Panc1 (cell line): Measurements from ENCODE around the gene PLEKHG7. TPM values are rescaled to one million over a fixed set of nuclear protein-coding genes. Genes with fewer than 3 reads are reported as not detected.
A peak's percentile ranks its signal among the peaks of the same experiment; 100 is the strongest.
"Not testable (repeated sequence)": the region's sequence is repeated elsewhere in the genome, so short reads cannot be mapped to it uniquely, and the experiment has no call there.

Source experiments
- ATAC-seq: fragments of 200-7000 bp; cut with Tn5 transposase; 2 replicates; pipeline ENCODE4 v1.9.1; 2020; ENCODE audit warnings: mild to moderate bottlenecking, moderate library complexity
- Bru-seq: library from RNA; stranded (reverse); fragments of 400-500 nt; gene quantifications from one replicate; lab custom pipeline; 2021; lab: Mats Ljungman, UMichigan
- BruChase-seq, 2 experiments: library from RNA; stranded (reverse); fragments of 400-500 nt; gene quantifications; one replicate each; lab custom pipeline; 2021; lab: Mats Ljungman, UMichigan
- BruUV-seq: library from RNA; stranded (reverse); fragments of 400-500 nt; replicated peaks from 2 replicates; lab custom pipeline; 2021; lab: Mats Ljungman, UMichigan
- CTCF ChIA-PET: fragments of 300-600 bp; sonication (Branson Sonifier 250); formaldehyde crosslinking; loops from one replicate; lab custom pipeline; 2022; ENCODE audit warnings: antibody characterized with exemption; lab: Charles Lee
- POLR2A ChIA-PET: fragments of 300-600 bp; sonication (Branson Sonifier 250); formaldehyde crosslinking; loops from one replicate; lab custom pipeline; 2022; ENCODE audit warnings: antibody characterized with exemption; lab: Charles Lee
- DNase-seq: peaks from one replicate; pipeline ENCODE4 v3.0.0-alpha.2; 2010; ENCODE audit warnings: low read depth, low spot score
- H3K27ac ChIP-seq: 2 replicates; pipeline ENCODE4 v1.5.1; 2011; ENCODE audit warnings: mild to moderate bottlenecking, low read length, inconsistent platforms
- H3K27me3 ChIP-seq: fragments of 200-500 bp; sonication (Bioruptor generic); 2 replicates; pipeline ENCODE4 v1.6.0; 2014; ENCODE audit warnings: low read length, inconsistent platforms; ENCODE audit not compliant: control insufficient read depth, insufficient read depth
- H3K36me3 ChIP-seq: fragments of 200-500 bp; sonication (Bioruptor generic); 2 replicates; pipeline ENCODE4 v1.5.1; 2014; ENCODE audit warnings: inconsistent platforms, mild to moderate bottlenecking, low read length, moderate library complexity; ENCODE audit not compliant: control insufficient read depth, insufficient read depth
- H3K4me1 ChIP-seq: 2 replicates; pipeline ENCODE4 v1.5.1; 2011; ENCODE audit warnings: inconsistent platforms, mild to moderate bottlenecking, low read length, moderate library complexity; ENCODE audit not compliant: control insufficient read depth, insufficient read depth
- H3K4me3 ChIP-seq, 2 experiments: 2 replicates each; pipeline ENCODE4 v1.5.1; 2011 to 2012; ENCODE audit warnings: low read depth in 2 of 2, low read length in 2 of 2, mild to moderate bottlenecking in 2 of 2, inconsistent platforms in 1 of 2, moderate library complexity in 1 of 2
- H3K9me3 ChIP-seq: fragments of 200-500 bp; sonication (Bioruptor generic); 2 replicates; pipeline ENCODE4 v1.5.1; 2014; ENCODE audit warnings: low read depth, mild to moderate bottlenecking, inconsistent platforms, low read length, moderate library complexity; ENCODE audit not compliant: control insufficient read depth, insufficient read depth
- POLR2AphosphoS5 ChIP-seq: IDR thresholded peaks from 2 replicates; pipeline ENCODE4 v1.6.1; 2012; ENCODE audit warnings: mild to moderate bottlenecking, low read depth, low read length, moderate library complexity
- SIN3A ChIP-seq: IDR thresholded peaks from 2 replicates; pipeline ENCODE4 v1.6.1; 2012; ENCODE audit warnings: low read depth, mild to moderate bottlenecking, low read length, moderate library complexity, borderline replicate concordance; ENCODE audit not compliant: insufficient read depth
- TCF7L2 ChIP-seq: IDR thresholded peaks from 2 replicates; pipeline ENCODE4 v1.6.1; 2011; ENCODE audit warnings: mild to moderate bottlenecking, low read depth, low read length, inconsistent platforms
- in situ Hi-C: cut with HindIII; loops from 2 replicates; pipeline ENCODE4 v1.10.0; 2016; ENCODE audit warnings: low sequenced_read_pairs, low pct_unique_long_range_greater_than_20kb
- intact Hi-C: fragments of 100-400 bp; cut with micrococcal nuclease; formaldehyde crosslinking; loops from one replicate; pipeline ENCODE4 v1.10.0; 2022; ENCODE audit not compliant: unreplicated experiment
- long read RNA-seq: library from polyadenylated mRNA; unstranded; transcript quantifications from one replicate; pipeline ENCODE4 v2.0.0, GENCODE V29; 2021; ENCODE audit not compliant: unreplicated experiment
- polyA plus RNA-seq: library from polyadenylated mRNA; unstranded; fragments of >200 nt; gene quantifications from one replicate; pipeline ENCODE4 v1.2.1, GENCODE V29; 2012; ENCODE audit warnings: missing spikeins; ENCODE audit not compliant: insufficient read length
- total RNA-seq: library from RNA; stranded (reverse); gene quantifications from one replicate; pipeline ENCODE4 v1.2.1, GENCODE V29; 2021; ENCODE audit not compliant: unreplicated experiment
- TF ChIP-seq, protein P1 (sequence below), 2 experiments: IDR thresholded peaks; 2 replicates each; pipeline ENCODE4 v1.6.1; 2011 to 2012; ENCODE audit warnings: low read depth in 2 of 2, control low read depth in 1 of 2, low read length in 1 of 2, mild to moderate bottlenecking in 1 of 2, moderate library complexity in 1 of 2; ENCODE audit not compliant: insufficient read depth in 1 of 2
- TF ChIP-seq, protein P2 (sequence below): fragments of 450-650 bp; IDR thresholded peaks from 2 replicates; pipeline ENCODE4 v1.5.1; 2017; ENCODE audit warnings: mild to moderate bottlenecking

PLEKHG7 gene, protein sequence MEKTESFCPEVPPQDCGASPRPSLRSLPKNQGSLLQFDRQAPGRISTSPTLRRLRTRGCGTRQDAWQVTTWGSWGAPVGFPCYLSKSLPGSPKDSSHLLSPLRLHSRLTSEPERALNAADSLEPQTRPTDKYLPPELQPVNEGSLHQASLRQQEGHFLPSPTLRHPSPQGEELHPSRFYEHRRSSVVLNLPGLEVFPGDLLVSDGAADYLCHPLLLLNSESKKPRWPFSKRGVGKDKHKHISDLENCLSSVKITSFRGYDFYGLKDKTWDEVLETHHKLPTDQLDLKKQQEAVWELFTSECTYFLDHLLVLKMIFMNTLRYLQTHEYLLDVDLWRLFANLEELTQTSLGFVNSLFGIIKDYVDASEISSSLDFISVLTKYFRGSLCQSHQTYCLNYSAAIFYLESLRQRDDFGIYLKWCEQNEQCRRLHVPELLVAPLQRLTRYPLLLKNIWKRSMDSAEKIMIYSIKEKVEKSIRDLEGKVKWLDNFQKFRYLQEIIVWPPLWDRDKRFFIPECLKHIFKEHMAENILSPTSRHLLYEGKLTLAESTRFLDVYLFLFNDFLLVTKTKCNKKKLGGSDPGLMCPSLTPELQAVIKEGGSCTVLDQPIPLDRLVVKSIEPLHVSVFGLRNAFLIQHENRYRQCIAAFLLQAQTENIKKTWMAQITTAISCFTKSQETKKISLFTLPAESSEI
- total RNA-seq (not detected), Bru-seq, nascent RNA (percentile 1 among the genes with signal in this experiment), BruChase-seq, experiment 1, labeled RNA remaining after a 2-hour chase (not detected), BruChase-seq, experiment 2, labeled RNA remaining after a 6-hour chase (percentile 6 among the genes with signal in this experiment)
- polyA plus RNA-seq = not detected
- long read RNA-seq, partial matches to known transcripts = 0 of 12 reads
- long read RNA-seq, other reads (novel, unspliced or antisense) = 12 of 12 reads

DNA sequence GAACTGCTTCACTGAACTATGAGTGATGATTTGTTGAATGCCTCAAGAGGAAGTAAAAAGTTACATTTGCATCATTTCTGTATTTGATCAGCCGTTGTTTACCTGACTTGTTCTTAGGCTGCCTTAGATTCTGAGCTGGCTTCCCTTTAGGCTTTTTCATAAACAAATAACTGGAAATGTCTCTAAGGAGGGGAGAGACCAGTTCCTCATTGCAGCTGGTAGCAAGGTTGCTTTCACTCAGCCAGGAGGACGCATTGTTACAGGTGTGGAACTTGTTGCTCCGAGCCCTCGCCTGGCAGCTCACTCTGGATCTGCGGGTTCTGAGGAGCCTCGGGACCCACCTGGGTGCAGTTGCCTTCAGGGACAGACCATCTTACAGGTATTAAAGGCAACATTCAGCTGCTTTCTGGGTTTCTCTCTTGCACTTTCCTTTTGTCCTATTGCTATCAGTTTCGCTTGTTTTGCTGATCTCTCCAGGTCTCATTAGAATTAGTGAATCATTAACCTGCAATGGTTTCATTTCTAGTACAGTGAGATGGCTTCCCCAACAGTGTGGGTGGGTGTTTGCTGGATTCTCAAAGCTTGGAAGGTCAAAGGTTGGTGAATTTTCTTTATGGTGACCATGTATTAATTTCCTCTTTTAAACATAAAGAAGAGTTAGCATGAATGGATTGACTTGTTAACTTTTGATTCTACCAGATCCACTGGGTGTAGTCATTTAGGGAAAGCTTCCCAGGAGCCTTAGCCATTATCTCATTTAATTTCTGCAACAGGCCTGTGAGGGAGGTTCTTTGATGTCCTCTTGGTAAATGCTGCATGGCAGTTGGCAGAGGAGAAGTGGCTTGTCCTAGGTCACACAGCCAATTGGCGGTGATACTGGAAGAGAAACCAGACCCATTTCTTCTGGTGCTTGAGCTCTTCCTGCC lies at the start of gene PLEKHG7:
Gene PLEKHG7 (plus strand): TSS at position 236 of the 926 bp plus-strand sequence. CDS start 3,643 bp downstream, outside the sequence.
- Histone ChIP-seq H3K27me3 (no peaks in the 10 kb centered on the region), H3K4me1 (no peaks in the 10 kb centered on the region), H3K9me3 (no peaks in the 10 kb centered on the region), H3K36me3 (no peaks in the 10 kb centered on the region), H3K27ac (no peak within 1 kb of the TSS), H3K4me3 (no peak within 1 kb of the TSS)
- POLR2A ChIA-PET = no interaction called here
- no TSS peak for BruUV-seq
- intact Hi-C loops (no loop called here), in situ Hi-C loops (no loop called here)
- CTCF ChIA-PET = interaction anchor here (0.7 kb wide), 1 partner anchor 1305 kb away, joined by 3 read pairs; no protein-coding TSS in a partner anchor
- ATAC-seq (no peak), DNase-seq (no peak)
- TF ChIP-seq, protein P1, sequence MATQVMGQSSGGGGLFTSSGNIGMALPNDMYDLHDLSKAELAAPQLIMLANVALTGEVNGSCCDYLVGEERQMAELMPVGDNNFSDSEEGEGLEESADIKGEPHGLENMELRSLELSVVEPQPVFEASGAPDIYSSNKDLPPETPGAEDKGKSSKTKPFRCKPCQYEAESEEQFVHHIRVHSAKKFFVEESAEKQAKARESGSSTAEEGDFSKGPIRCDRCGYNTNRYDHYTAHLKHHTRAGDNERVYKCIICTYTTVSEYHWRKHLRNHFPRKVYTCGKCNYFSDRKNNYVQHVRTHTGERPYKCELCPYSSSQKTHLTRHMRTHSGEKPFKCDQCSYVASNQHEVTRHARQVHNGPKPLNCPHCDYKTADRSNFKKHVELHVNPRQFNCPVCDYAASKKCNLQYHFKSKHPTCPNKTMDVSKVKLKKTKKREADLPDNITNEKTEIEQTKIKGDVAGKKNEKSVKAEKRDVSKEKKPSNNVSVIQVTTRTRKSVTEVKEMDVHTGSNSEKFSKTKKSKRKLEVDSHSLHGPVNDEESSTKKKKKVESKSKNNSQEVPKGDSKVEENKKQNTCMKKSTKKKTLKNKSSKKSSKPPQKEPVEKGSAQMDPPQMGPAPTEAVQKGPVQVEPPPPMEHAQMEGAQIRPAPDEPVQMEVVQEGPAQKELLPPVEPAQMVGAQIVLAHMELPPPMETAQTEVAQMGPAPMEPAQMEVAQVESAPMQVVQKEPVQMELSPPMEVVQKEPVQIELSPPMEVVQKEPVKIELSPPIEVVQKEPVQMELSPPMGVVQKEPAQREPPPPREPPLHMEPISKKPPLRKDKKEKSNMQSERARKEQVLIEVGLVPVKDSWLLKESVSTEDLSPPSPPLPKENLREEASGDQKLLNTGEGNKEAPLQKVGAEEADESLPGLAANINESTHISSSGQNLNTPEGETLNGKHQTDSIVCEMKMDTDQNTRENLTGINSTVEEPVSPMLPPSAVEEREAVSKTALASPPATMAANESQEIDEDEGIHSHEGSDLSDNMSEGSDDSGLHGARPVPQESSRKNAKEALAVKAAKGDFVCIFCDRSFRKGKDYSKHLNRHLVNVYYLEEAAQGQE (IDR thresholded peaks at IDR 0.05; ENCODE audit: insufficient read depth in 1 of 2, low read depth in 2 of 2, low read length in 1 of 2) = no peak
- TF ChIP-seq, protein P2, sequence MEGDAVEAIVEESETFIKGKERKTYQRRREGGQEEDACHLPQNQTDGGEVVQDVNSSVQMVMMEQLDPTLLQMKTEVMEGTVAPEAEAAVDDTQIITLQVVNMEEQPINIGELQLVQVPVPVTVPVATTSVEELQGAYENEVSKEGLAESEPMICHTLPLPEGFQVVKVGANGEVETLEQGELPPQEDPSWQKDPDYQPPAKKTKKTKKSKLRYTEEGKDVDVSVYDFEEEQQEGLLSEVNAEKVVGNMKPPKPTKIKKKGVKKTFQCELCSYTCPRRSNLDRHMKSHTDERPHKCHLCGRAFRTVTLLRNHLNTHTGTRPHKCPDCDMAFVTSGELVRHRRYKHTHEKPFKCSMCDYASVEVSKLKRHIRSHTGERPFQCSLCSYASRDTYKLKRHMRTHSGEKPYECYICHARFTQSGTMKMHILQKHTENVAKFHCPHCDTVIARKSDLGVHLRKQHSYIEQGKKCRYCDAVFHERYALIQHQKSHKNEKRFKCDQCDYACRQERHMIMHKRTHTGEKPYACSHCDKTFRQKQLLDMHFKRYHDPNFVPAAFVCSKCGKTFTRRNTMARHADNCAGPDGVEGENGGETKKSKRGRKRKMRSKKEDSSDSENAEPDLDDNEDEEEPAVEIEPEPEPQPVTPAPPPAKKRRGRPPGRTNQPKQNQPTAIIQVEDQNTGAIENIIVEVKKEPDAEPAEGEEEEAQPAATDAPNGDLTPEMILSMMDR = no peak
- no peak for TF ChIP-seq POLR2AphosphoS5
- TF ChIP-seq TCF7L2 = no peak
- TF ChIP-seq SIN3A = no peak

DNA sequence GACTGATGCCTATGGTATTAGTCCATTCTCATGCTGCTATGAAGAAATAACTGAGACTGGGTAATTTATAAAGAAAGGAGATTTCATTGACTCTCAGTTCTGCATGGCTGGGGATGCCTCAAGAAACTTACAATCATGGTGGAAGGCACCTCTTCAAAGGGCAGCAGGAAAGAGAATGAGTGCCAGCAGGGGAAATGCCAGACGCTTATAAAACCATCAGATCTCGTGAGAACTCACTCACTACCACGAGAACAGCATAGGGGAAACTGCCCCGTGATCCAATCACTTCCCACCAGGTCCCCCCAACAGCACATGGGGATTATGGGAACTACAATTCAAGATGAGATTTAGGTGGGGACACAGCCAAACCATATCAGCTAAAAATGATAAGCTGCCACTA lies 48.5 kb upstream of the PLEKHG7 start:
- H3K4me3 ChIP-seq, H3K27ac ChIP-seq, H3K4me1 ChIP-seq, in situ Hi-C loops, CTCF ChIA-PET, POLR2A ChIA-PET, ATAC-seq, BruUV-seq, H3K27me3 ChIP-seq, DNase-seq, H3K9me3 ChIP-seq, H3K36me3 ChIP-seq: not testable (repeated sequence)
- intact Hi-C loops = loop anchor here (5.0 kb wide), 3 partner anchors 507 to 1292 kb away; partner anchors contain the start of gene BTG1
